Stimulated activated naive CD8-positive, alpha-beta T cell treated with anti-CD3 and anti-CD28 coated beads, Interleukin-15, amount 100 ng/mL, for 72 hours (primary cell): Measurements from ENCODE around the gene PTPRB.
A peak's percentile ranks its signal among the peaks of the same experiment; 100 is the strongest.
"Not testable (repeated sequence)": the region's sequence is repeated elsewhere in the genome, so short reads cannot be mapped to it uniquely, and the experiment has no call there.

Experiments
- ATAC-seq: fragments of 150-1000 bp; cut with Tn5 transposase; 2 replicates; pipeline ENCODE4 v1.10.0; 2021; ENCODE audit warnings: mild to moderate bottlenecking, moderate library complexity
- DNase-seq, 2 donors: peaks; one replicate each; pipeline ENCODE4 v3.0.0; 2021 to 2022
- H3K27ac Mint-ChIP-seq, 2 donors: one replicate each; pipeline ENCODE4 v1.8.0; 2022; ENCODE audit warnings: mild to moderate bottlenecking in 2 of 2, mixed read lengths in 2 of 2, moderate library complexity in 2 of 2
- H3K27me3 Mint-ChIP-seq: one replicate; pipeline ENCODE4 v1.8.0; 2022; ENCODE audit warnings: mixed read lengths
- H3K4me1 Mint-ChIP-seq: one replicate; pipeline ENCODE4 v1.8.0; 2022; ENCODE audit warnings: mild to moderate bottlenecking, mixed read lengths
- H3K4me3 Mint-ChIP-seq, 2 donors: one replicate each; pipeline ENCODE4 v1.8.0; 2022; ENCODE audit warnings: mild to moderate bottlenecking in 2 of 2, mixed read lengths in 2 of 2, moderate library complexity in 1 of 2
- H3K9me3 Mint-ChIP-seq, 2 donors: one replicate each; pipeline ENCODE4 v1.8.0; 2022; ENCODE audit warnings: mixed read lengths in 2 of 2

The PTPRB gene

DNA sequence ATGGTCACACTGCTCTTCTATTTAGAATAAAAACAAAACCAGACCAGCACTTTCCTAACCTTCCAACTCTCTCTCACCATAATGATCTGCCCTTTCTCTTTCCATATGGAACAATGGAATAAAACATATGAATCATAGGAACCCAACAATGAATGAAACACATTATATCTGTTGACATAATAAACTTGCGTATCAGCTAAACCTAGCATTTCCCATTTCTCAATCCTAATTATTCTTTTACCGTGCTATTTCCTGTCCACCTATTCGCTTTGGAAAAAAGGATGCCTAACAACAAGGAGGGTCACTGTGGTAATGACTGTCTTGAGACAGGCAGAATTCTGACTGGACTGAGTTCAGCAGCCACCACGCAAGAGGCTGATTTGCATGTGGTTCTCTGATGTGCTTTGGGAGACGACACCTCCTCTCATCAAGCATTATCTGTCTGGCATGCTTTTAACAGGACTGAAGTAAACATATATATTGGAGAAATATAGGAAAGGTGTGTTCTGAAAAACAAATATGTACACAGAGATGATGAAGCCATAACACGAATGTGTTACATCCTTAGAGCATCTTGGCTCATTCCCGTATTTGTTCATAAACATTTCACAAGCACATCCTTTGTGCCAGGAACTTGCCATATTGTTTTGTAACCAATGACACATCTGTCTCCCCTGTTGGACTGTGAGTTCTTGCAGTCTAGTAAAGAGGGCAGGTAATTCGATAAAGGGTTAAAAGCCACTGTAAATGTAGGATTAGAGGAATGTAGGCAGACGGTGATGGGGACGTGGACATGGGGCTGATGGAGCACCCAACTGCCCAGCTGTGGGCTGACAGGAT lies 87.7 kb downstream of the PTPRB start:
- H3K9me3 Mint-ChIP-seq = no peaks in the 10 kb centered on the region
- peaks cover 36% of the 10 kb centered on the region for H3K27me3 Mint-ChIP-seq
- no peak for ATAC-seq
- H3K27ac Mint-ChIP-seq = no peak overlapping the region
- no peaks in the 10 kb centered on the region for H3K4me1 Mint-ChIP-seq
- DNase-seq = no peak
- no peak overlapping the region for H3K4me3 Mint-ChIP-seq

DNA sequence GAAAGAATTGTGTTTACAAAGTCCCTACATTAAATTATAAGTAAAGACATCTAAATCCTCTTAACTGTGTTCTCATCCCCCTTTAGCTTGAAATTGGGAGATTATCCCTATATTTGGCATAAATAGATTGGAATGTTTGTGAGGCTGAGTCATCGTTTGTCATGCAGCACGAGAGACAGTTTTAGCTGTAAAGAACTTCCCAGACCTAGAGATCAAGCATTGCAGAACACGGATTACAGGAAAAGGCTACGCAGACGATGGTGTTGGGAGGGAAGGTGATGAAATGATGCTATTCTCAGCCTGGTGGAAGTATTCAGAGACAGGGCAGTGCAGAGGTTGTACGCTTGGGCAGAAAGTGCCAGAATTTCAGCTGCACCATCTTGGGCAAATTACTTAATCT lies 93.8 kb downstream of the PTPRB start:
- DNase-seq = no peak
- Mint-ChIP-seq H3K27me3 (peaks cover 30% of the 10 kb centered on the region), H3K4me1 (no peaks in the 10 kb centered on the region)

GRCh38 chr12:70540996-70541395 lies 96.2 kb downstream of the PTPRB start:
- no peaks in the 10 kb centered on the region for H3K9me3 Mint-ChIP-seq
- H3K27me3 Mint-ChIP-seq = peaks cover 17% of the 10 kb centered on the region
- DNase-seq = no peak
- ATAC-seq = no peak
- H3K27ac Mint-ChIP-seq = no peak overlapping the region
- no peaks in the 10 kb centered on the region for H3K4me1 Mint-ChIP-seq
- no peak overlapping the region for H3K4me3 Mint-ChIP-seq

More for the DNA sequence above, 93.8 kb downstream of the PTPRB start:
- no peak for ATAC-seq
- Mint-ChIP-seq H3K27ac (no peak overlapping the region), H3K4me3 (no peak overlapping the region), H3K9me3 (no peaks in the 10 kb centered on the region)

GRCh38 chr12:70536650-70537049 lies 100.6 kb downstream of the PTPRB start:
- no peak overlapping the region for H3K4me3 Mint-ChIP-seq
- H3K27me3 Mint-ChIP-seq = no peaks in the 10 kb centered on the region
- no peak for DNase-seq
- H3K9me3 Mint-ChIP-seq = no peaks in the 10 kb centered on the region
- H3K4me1 Mint-ChIP-seq = no peaks in the 10 kb centered on the region
- H3K27ac Mint-ChIP-seq = no peak overlapping the region
- no peak for ATAC-seq

GRCh38 chr12:70535896-70536374 lies 101.3 kb downstream of the PTPRB start:
- Mint-ChIP-seq H3K9me3 (no peaks in the 10 kb centered on the region), H3K27ac (no peak overlapping the region), H3K4me3 (no peak overlapping the region), H3K27me3 (no peaks in the 10 kb centered on the region), H3K4me1 (no peaks in the 10 kb centered on the region)
- DNase-seq (no peak), ATAC-seq (no peak)

- no peak for ATAC-seq
- no peak overlapping the region for H3K4me3 Mint-ChIP-seq
- H3K27me3 Mint-ChIP-seq = no peaks in the 10 kb centered on the region
- no peaks in the 10 kb centered on the region for H3K4me1 Mint-ChIP-seq
- no peak overlapping the region for H3K27ac Mint-ChIP-seq
- no peaks in the 10 kb centered on the region for H3K9me3 Mint-ChIP-seq
- DNase-seq = no peak
These were observed 102.8 kb downstream of the PTPRB start for GRCh38 chr12:70534466-70534865.

GRCh38 chr12:70529647-70530046 lies 107.6 kb downstream of the PTPRB start:
- H3K4me1 Mint-ChIP-seq = no peaks in the 10 kb centered on the region
- H3K27ac Mint-ChIP-seq = no peak overlapping the region
- H3K9me3 Mint-ChIP-seq = no peaks in the 10 kb centered on the region
- DNase-seq (no peak), ATAC-seq (no peak)
- H3K4me3 Mint-ChIP-seq = no peak overlapping the region
- H3K27me3 Mint-ChIP-seq = peaks cover 6% of the 10 kb centered on the region

DNA sequence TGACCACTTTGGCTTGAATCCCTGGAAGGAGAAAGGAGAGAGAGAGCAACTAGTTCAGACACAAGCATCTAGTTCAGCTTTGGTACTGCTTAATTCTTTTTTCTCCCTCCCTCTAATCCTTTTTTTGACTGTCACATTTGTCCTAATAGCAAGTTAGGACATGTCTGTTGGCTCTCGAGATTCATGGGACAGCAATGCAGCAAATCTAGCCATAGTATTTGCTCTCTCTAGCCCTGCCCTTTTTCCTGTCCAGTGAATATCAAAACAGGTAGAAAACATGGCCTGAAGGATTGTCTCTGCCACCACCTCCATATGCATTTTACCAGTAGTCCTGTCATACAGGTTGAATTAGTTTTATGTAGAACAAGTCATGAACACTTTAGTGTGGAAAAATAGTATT lies 116.4 kb downstream of the PTPRB start:
- ATAC-seq (no peak), DNase-seq (no peak)
- Mint-ChIP-seq H3K4me3 (no peak overlapping the region), H3K27ac (no peak overlapping the region), H3K4me1 (no peaks in the 10 kb centered on the region), H3K27me3 (no peaks in the 10 kb centered on the region), H3K9me3 (no peaks in the 10 kb centered on the region)

- H3K9me3 Mint-ChIP-seq = no peaks in the 10 kb centered on the region
- H3K27ac Mint-ChIP-seq = peak overlapping the region in 1 of 2 donors; percentile 52
- H3K4me1 Mint-ChIP-seq = no peaks in the 10 kb centered on the region
- no peak for ATAC-seq
- H3K4me3 Mint-ChIP-seq = no peak overlapping the region
- no peaks in the 10 kb centered on the region for H3K27me3 Mint-ChIP-seq
- DNase-seq = no peak
These were observed 123.8 kb downstream of the PTPRB start for GRCh38 chr12:70513426-70513825.

DNA sequence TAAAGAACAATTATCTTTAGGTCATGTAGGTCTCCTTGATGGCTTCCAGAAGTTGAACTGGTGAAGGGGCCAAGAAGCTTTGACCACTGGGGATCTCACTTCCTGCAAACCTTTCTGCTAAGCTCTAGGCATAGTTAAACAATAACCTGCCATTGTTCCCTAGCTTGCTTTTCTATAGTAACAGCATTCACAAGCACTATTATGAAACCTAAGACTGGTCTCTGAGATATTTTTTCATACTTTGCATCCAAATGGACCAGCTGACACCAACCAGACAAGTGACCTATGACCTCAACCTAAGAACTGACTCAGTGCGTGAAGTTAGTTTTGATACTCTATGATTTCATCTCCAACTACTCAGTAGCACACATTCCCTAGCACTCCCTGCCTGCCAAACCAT lies 129.1 kb downstream of the PTPRB start:
- H3K27ac Mint-ChIP-seq = no peak overlapping the region
- ATAC-seq (no peak), DNase-seq (no peak)
- H3K27me3 Mint-ChIP-seq = peaks cover 7% of the 10 kb centered on the region
- H3K9me3 Mint-ChIP-seq = no peaks in the 10 kb centered on the region
- no peaks in the 10 kb centered on the region for H3K4me1 Mint-ChIP-seq
- no peak overlapping the region for H3K4me3 Mint-ChIP-seq

DNA sequence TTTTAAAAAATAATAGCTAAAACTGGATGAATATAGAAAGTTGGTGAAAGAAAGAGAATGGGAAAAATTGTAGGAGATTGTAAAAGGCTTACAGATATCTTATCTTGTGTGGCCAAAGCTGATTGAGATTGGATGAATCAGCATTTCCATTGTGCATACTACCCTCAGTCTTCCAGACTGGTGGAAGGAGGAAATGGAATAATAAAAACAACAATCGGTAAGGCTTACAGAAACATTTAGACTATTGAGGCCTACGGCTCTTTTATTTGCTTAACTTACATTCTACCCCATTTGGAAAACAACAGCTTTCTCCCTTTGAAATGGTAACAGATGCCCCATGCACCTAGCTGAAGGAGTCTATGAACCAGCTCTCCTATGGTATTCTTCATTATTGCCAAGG lies 129.8 kb downstream of the PTPRB start:
- no peak for ATAC-seq
- DNase-seq = no peak
- Mint-ChIP-seq H3K9me3 (no peaks in the 10 kb centered on the region), H3K4me1 (no peaks in the 10 kb centered on the region), H3K27me3 (peaks cover 10% of the 10 kb centered on the region), H3K4me3 (no peak overlapping the region), H3K27ac (peak overlapping the region in 1 of 2 donors; percentile 20)

- ATAC-seq = no peak
- no peak overlapping the region for H3K27ac Mint-ChIP-seq
- no peak for DNase-seq
- no peaks in the 10 kb centered on the region for H3K4me1 Mint-ChIP-seq
- H3K4me3 Mint-ChIP-seq = no peak overlapping the region
- H3K9me3 Mint-ChIP-seq = peaks cover 9 to 16% of the 10 kb centered on the region in 2 donors
- no peaks in the 10 kb centered on the region for H3K27me3 Mint-ChIP-seq
These were observed 139.7 kb downstream of the PTPRB start for GRCh38 chr12:70497508-70497907.

GRCh38 chr12:70492904-70493303 lies 144.3 kb downstream of the PTPRB start:
- not testable (repeated sequence) for H3K9me3 Mint-ChIP-seq, H3K4me3 Mint-ChIP-seq, H3K27me3 Mint-ChIP-seq, DNase-seq, ATAC-seq, H3K27ac Mint-ChIP-seq, H3K4me1 Mint-ChIP-seq

GRCh38 chr12:70490928-70491327 lies 146.3 kb downstream of the PTPRB start:
- not testable (repeated sequence) for H3K27ac Mint-ChIP-seq, H3K4me3 Mint-ChIP-seq, ATAC-seq, H3K27me3 Mint-ChIP-seq, H3K4me1 Mint-ChIP-seq, H3K9me3 Mint-ChIP-seq, DNase-seq

DNA sequence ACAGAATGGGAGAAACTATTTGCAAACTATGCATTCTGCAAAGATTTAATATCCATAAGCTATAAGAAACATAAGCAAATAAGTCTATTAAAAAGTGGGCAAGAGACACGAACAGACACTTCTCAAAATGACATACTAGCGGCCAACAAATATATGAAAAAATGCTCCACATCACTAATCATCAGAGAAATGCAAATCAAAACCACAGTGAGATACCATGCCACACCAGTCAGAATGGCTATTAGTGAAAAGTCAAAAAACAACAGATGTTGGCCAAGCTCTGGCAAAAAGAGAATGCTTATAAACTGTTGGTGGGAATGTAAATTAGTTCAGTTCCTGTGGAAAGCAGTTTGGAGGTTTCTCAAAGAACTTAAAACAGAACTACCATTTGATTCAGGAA lies 149.8 kb downstream of the PTPRB start:
- Mint-ChIP-seq H3K4me1 (no peaks in the 10 kb centered on the region), H3K27ac (no peak overlapping the region), H3K4me3 (no peak overlapping the region), H3K9me3 (peaks cover 0 to 5% of the 10 kb centered on the region in 2 donors), H3K27me3 (no peaks in the 10 kb centered on the region)
- ATAC-seq (no peak), DNase-seq (no peak)

DNA sequence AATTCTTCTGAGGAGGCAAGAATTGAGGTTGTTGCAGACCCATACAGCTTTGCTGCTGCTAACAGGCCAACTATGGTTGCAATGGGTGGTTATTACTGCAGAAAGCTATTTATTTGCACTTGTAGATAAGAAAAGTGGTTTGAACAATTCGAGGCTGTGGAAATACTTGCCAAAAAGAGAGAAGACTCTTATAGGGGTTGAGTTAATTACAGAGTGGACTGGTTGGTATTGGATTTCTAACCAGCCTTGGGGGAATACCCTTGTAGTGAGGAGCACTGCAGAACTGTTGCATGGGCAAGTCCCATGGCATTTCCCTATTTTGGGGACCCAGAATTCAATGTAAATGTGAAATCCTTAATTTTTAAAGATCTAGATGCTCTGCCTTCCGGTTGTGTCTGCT lies 150.6 kb downstream of the PTPRB start:
- H3K27ac Mint-ChIP-seq = no peak overlapping the region
- H3K27me3 Mint-ChIP-seq = no peaks in the 10 kb centered on the region
- DNase-seq = no peak

DNA sequence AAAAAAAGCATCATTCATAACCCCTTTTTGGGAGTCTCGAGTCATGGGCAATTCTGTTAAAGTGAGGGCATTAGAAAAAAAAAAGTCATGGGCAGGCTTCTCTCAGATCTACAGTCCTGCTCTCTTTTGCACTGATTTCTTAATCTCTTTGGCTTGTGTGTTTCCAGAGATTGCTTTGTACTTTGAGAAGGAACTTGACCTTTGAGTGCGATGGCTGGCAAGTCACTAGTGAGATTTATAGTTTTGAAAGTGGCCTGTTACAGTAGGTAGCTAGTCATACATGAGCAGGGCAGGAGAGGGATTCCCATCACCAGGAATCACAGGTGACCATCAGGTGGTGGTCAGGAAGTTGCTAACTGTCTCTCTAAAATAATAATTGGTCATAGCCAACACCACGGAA lies 151.5 kb downstream of the PTPRB start:
- Mint-ChIP-seq H3K27ac (no peak overlapping the region), H3K4me3 (no peak overlapping the region), H3K9me3 (peaks cover 0 to 5% of the 10 kb centered on the region in 2 donors), H3K27me3 (no peaks in the 10 kb centered on the region), H3K4me1 (no peaks in the 10 kb centered on the region)
- DNase-seq = no peak
- no peak for ATAC-seq

More for the DNA sequence above, 150.6 kb downstream of the PTPRB start:
- no peak for ATAC-seq
- Mint-ChIP-seq H3K9me3 (peaks cover 0 to 5% of the 10 kb centered on the region in 2 donors), H3K4me3 (no peak overlapping the region), H3K4me1 (no peaks in the 10 kb centered on the region)
